Smooth muscle cell (in vitro differentiated cells): Measurements from ENCODE around the gene CALCB. TPM values are rescaled to one million over a fixed set of nuclear protein-coding genes. Genes with fewer than 3 reads are reported as not detected.

Experiments used
- DNase-seq: peaks from one replicate; lab custom pipeline; 2025; ENCODE audit not compliant: unreplicated experiment; lab: John Stamatoyannopoulos, UW
- H2AFZ ChIP-seq: fragments of 200-600 bp; sonication (generic); 2 replicates; pipeline ENCODE4 v1.6.0; 2016; ENCODE audit warnings: antibody characterized with exemption, low read depth, mild to moderate bottlenecking
- H3F3A ChIP-seq: fragments of 200-600 bp; sonication (generic); 2 replicates; pipeline ENCODE4 v1.6.0; 2017; ENCODE audit warnings: antibody characterized with exemption, low read depth
- H3K27ac ChIP-seq: fragments of 200-600 bp; sonication (generic); 2 replicates; pipeline ENCODE4 v1.5.1; 2016; ENCODE audit warnings: low read depth, mild to moderate bottlenecking
- H3K27me3 ChIP-seq: fragments of 200-600 bp; sonication (generic); 2 replicates; pipeline ENCODE4 v1.6.1; 2016; ENCODE audit warnings: low read depth, mild to moderate bottlenecking
- H3K36me3 ChIP-seq: fragments of 200-600 bp; sonication (generic); 2 replicates; pipeline ENCODE4 v1.5.1; 2016; ENCODE audit warnings: low read depth
- H3K4me1 ChIP-seq: fragments of 200-600 bp; sonication (generic); 2 replicates; pipeline ENCODE4 v1.5.1; 2016; ENCODE audit warnings: low read depth
- H3K4me2 ChIP-seq: fragments of 200-600 bp; sonication (generic); 2 replicates; pipeline ENCODE4 v1.6.0; 2016; ENCODE audit warnings: mild to moderate bottlenecking
- H3K4me3 ChIP-seq: fragments of 200-600 bp; sonication (generic); 2 replicates; pipeline ENCODE4 v1.5.1; 2016; ENCODE audit warnings: mild to moderate bottlenecking
- H3K79me2 ChIP-seq: fragments of 200-600 bp; sonication (generic); 2 replicates; pipeline ENCODE4 v1.6.0; 2016; ENCODE audit warnings: low read depth, mild to moderate bottlenecking
- H3K9ac ChIP-seq: fragments of 200-600 bp; sonication (generic); 2 replicates; pipeline ENCODE4 v1.6.0; 2016; ENCODE audit warnings: low read depth
- H3K9me3 ChIP-seq: fragments of 200-600 bp; sonication (generic); replicated peaks from 2 replicates; pipeline ENCODE4 v1.5.1; 2016; ENCODE audit warnings: low read depth
- H4K20me1 ChIP-seq: fragments of 200-600 bp; sonication (generic); 2 replicates; pipeline ENCODE4 v1.6.0; 2016; ENCODE audit warnings: low read depth
- WGBS: methylation state at CpG from one replicate; pipeline ENCODE4 v1.1.7; 2016; ENCODE audit warnings: low lambda C conversion rate; 5-methylcytosine and 5-hydroxymethylcytosine counted together
- polyA plus RNA-seq: library from polyadenylated mRNA; unstranded; fragments of >200 nt; fragmentation: Nextera tagmentation; extraction: Ambion mirVana; gene quantifications from 2 replicates; pipeline ENCODE4 v1.2.1, GENCODE V29; 2016
- total RNA-seq: library from RNA; depleted of rRNA; stranded (reverse); fragments of >200 nt; gene quantifications from 2 replicates; pipeline ENCODE4 v1.2.3, GENCODE V29; 2014
- TF ChIP-seq, protein P1 (sequence below): fragments of 200-600 bp; sonication (generic); IDR thresholded peaks from 2 replicates; pipeline ENCODE4 v1.5.1; 2017; ENCODE audit warnings: borderline replicate concordance, mild to moderate bottlenecking, antibody characterized with exemption; ENCODE audit not compliant: insufficient read depth, poor library complexity, severe bottlenecking

The CALCB gene
- total and polyA plus RNA-seq, 2 experiments from 2014 or later: not detected

DNA sequence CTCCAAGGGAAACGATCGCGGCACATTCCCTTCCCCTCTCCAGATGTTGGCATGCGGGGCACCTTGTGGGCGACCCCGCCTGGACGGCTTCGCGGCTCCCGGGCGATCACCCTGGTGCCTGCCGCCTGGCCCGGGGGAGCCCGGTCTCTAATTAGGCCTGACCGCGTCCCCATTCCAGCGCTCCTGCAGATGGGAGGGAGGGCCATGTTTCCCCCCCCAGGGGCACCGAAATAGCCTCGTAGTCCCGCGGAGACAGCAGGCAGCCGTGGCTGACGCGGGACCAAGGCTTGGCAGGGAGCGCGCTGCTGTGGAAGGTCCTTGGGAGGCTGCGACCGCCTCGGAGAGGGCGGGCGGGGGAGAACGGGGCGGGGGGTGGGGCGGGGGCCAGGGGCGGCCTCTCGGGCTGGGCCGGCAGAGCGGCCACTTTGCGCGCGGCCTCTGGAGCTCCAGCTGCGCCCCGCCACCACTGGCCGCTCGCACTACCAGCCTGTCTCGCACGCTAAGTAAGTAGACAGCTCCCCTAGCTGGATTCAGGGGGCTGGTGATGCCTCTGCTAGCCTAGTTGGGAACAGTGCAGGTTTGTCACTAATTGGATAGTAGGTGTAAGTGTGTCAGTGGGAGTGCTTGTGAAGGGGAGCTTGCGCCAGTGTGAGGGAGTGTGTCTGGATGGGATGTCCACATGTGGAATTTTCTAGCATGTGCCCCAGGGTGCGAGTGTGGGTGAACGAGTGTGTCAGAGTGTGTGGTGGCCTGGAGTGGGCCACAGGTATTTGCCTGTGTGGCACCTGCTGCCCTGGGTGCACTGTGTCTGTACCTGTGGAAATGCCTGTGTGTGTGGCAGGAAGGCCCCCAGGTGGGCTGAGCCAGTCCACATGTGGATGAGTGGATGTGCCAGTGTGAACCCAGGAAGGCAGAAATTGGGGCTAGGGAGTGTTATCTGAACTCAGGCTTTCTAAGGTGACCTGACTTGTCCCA lies 41.4 kb downstream of the CALCB start, which contains the start of gene INSC:
INSC (plus strand) TSS at position 423 of the 975 bp plus-strand sequence. CDS start 34,252 bp downstream, outside the sequence.
- Histone ChIP-seq H3K27ac (no peak within 1 kb of the TSS), H3K79me2 (no peaks in the 10 kb centered on the region), H3K4me3 (peak within 1 kb of the TSS; percentile 44), H4K20me1 (no peaks in the 10 kb centered on the region), H3K9me3 (no peaks in the 10 kb centered on the region), H3F3A (no peaks in the 10 kb centered on the region), H3K36me3 (no peaks in the 10 kb centered on the region), H3K4me1 (no peaks in the 10 kb centered on the region), H3K9ac (no peak within 1 kb of the TSS), H2AFZ (no peak within 1 kb of the TSS), H3K27me3 (peaks cover 45% of the 10 kb centered on the region), H3K4me2 (peak within 1 kb of the TSS; percentile 87)
- 15% methylated on average over 44 of the region's 50 CpGs for WGBS
- no peak for DNase-seq
- TF ChIP-seq, protein P1, sequence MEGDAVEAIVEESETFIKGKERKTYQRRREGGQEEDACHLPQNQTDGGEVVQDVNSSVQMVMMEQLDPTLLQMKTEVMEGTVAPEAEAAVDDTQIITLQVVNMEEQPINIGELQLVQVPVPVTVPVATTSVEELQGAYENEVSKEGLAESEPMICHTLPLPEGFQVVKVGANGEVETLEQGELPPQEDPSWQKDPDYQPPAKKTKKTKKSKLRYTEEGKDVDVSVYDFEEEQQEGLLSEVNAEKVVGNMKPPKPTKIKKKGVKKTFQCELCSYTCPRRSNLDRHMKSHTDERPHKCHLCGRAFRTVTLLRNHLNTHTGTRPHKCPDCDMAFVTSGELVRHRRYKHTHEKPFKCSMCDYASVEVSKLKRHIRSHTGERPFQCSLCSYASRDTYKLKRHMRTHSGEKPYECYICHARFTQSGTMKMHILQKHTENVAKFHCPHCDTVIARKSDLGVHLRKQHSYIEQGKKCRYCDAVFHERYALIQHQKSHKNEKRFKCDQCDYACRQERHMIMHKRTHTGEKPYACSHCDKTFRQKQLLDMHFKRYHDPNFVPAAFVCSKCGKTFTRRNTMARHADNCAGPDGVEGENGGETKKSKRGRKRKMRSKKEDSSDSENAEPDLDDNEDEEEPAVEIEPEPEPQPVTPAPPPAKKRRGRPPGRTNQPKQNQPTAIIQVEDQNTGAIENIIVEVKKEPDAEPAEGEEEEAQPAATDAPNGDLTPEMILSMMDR: no peak

- no peak overlapping the region for H2AFZ ChIP-seq
- H3K4me2 ChIP-seq: no peak overlapping the region
- WGBS: 89% methylated on average over 5 of the region's 5 CpGs
- no peaks in the 10 kb centered on the region for H4K20me1 ChIP-seq
- DNase-seq: no peak
- H3K36me3 ChIP-seq: no peaks in the 10 kb centered on the region
- TF ChIP-seq, protein P1: no peak
- H3K9ac ChIP-seq: no peak overlapping the region
- no peak overlapping the region for H3K4me3 ChIP-seq
- no peaks in the 10 kb centered on the region for H3F3A ChIP-seq
- no peaks in the 10 kb centered on the region for H3K79me2 ChIP-seq
- H3K9me3 ChIP-seq: no peaks in the 10 kb centered on the region
- no peaks in the 10 kb centered on the region for H3K4me1 ChIP-seq
- no peak overlapping the region for H3K27ac ChIP-seq
- peaks cover 45% of the 10 kb centered on the region for H3K27me3 ChIP-seq
These were observed 42.3 kb downstream of the CALCB start for GRCh38 chr11:15115686-15116085.

- TF ChIP-seq, protein P1: no peak
- 86% methylated on average over 4 of the region's 4 CpGs for WGBS
These were observed 44.4 kb downstream of the CALCB start for GRCh38 chr11:15117751-15118150.

More at GRCh38 chr11:15117751-15118150, 44.4 kb downstream of the CALCB start:
- Histone ChIP-seq H3F3A (no peaks in the 10 kb centered on the region), H3K4me2 (no peak overlapping the region), H3K79me2 (no peaks in the 10 kb centered on the region), H4K20me1 (no peaks in the 10 kb centered on the region), H3K27ac (no peak overlapping the region), H3K9ac (no peak overlapping the region), H3K4me1 (no peaks in the 10 kb centered on the region), H3K9me3 (no peaks in the 10 kb centered on the region), H3K4me3 (no peak overlapping the region), H3K27me3 (peaks cover 45% of the 10 kb centered on the region), H2AFZ (no peak overlapping the region), H3K36me3 (no peaks in the 10 kb centered on the region)
- DNase-seq: no peak
